ENCODE data around the gene CIDEB.
"Not testable (repeated sequence)": the region's sequence is repeated elsewhere in the genome, so short reads cannot be mapped to it uniquely, and the experiment has no call there.

The CIDEB gene, protein sequence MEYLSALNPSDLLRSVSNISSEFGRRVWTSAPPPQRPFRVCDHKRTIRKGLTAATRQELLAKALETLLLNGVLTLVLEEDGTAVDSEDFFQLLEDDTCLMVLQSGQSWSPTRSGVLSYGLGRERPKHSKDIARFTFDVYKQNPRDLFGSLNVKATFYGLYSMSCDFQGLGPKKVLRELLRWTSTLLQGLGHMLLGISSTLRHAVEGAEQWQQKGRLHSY

GRCh38 chr14:24307575-24308341 is at the start of gene CIDEB:
CIDEB (minus strand) TSS chr14:24307977; CDS start chr14:24307858, 119 bp downstream.
- DNase-seq, result peak; percentile 71

- no peak for DNase-seq
These were observed 48.4 kb upstream of the CIDEB start for GRCh38 chr14:24356208-24356607.

DNA sequence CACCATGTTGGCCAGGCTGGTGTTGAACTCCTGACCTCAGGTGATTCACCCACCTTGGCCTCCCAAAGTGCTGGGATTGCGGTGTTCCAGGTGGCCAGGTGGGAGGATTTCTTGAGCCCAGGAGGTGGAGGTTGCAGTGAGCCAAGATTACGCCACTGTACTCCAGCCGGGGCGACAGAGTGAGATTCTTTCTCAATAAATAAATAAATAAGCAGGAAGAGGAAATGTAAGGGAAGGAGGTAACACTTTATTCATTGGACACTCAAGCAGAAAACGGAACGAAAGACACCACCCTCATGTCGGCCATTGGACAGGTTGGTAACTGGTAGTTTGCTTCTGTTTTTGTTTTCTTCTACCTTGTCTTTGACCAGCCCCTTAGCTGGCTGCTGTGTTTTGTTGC is 47.2 kb upstream of the CIDEB start:
- no peak for DNase-seq

DNA sequence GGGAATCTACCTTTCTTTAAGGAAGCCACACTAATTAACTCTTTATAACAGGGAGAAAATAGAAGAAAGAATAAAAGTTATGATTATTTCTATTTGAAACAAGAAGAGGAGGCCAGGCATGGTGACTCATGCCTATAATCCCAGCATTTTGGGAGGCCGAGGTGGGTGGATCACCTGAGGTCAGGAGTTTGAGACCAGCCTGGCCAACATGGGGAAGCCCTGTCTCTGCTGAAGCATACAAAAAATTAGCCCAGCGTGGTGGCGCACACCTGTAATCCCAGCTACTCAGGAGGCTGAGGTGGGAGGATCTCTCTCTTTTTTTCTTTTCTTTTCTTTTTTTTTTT is 46.7 kb upstream of the CIDEB start:
- DNase-seq, result not testable (repeated sequence)

- no peak for DNase-seq
These were observed 46.0 kb upstream of the CIDEB start for GRCh38 chr14:24353559-24354481.

DNA sequence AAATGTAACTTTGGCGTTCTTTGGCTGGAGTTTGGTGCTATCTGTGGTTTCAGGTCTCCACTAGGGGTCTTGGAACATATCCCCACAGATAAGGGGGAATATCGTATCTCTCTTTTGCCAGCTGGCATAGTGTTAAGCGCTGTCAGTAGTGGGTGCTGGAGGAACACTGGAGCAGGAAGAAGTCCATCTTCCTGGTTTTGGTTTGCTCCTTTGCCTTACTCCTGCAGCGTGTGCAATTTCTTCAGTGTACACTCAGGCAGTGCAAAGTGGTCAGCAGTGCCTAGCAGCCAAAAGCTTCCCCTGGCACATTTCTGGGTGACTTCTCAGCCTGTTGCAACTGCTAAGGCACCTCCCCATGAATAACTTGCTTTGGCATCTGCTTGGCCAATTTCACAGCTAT is 43.7 kb upstream of the CIDEB start:
- DNase-seq, result no peak

DNA sequence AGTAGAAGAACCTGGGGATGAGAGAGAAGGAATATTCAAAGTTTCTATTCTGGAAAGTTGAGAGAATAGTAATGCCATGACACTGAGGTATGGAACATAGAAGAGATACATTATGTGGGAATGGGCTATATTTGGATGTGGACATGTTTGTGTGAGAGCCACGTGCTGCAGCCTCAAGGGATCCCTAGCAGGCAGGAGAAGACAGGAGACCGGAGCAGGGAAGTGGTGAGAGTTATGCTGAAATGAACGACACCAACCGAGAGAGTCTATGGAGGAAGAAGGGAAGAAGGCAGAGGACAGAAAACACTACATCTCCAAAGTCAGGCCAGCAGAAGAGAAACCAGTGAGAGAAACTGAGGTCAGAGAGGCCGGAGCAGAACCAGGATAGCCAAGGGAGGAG is 42.0 kb upstream of the CIDEB start:
- DNase-seq, result no peak

DNA sequence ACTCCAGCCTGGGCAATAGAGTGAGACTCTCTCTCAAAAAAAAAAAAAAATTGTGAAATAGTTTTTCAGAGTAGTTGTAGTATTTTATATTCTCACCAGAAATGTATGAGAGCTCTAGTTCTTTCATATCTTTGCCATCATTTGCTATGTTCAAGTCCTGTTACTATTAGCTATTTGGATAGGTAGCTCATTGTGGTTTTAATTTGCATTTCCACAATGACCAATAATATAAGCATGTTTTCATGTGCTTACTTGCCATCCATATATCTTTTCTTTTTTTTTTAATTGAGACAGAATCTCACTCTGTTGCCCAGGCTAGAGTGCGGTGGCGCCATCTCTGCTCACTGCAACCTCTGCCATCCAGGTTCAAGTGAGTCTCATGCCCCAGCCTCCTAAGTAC is 40.4 kb upstream of the CIDEB start:
- no peak for DNase-seq

DNA sequence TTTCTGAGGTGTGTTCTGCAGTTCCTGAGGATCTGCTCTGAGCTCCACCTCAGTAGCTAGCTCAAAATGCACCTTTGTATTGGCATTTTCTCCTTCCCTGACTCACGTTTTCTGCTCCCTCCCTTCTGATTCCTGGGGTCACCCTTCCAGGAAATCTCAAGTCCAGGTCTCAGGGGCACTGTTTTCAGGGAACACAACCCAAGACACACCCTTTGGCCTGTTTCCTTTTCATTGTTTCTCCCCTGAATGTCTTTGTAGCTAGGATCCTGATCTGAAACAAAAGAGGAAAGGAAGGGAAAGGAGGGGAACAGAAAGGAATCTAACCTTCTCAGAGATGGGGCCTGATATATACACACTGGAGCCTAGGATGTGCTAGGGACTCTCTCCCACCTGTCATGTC is 39.4 kb upstream of the CIDEB start:
- DNase-seq, result no peak

- no peak for DNase-seq
These were observed 36.3 kb upstream of the CIDEB start for GRCh38 chr14:24343795-24344660.

DNA sequence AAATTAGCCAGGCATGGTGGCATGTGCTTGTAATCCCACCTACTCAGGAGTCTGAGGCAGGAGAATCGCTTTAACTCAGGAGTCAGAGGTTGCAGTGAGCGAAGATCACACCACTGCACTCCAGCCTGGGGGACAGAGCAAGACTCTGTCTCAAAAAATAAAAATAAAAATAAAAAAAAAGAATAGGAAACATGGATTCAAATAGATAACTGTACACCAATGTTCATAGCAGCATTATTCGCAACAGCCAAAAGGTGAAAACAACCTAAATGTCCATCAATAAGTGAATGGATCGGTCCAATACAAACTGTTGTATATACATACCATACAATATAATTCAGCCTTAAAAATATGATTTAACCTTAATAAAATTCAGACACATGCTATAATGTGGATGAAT is 35.1 kb upstream of the CIDEB start:
- DNase-seq, result no peak

DNA sequence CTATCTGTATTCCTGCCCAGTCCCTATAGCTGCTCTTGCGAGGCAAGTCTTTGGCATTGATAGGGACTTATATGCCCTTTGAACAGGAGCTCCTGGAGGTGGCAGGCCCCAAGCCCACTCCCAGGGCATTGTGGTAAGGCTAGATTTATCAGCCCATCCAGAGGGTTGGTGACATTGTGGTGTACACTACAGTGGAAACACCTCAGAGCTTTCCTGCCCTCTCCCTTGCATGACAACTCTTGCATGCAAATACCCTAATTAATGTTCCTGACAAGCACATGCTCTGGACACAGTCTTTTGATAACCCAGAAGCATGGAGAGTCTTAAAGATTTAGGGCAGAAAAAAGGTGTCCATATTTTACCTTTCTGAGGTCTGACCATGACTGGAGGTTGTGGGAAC is 32.8 kb upstream of the CIDEB start:
- no peak for DNase-seq

DNA sequence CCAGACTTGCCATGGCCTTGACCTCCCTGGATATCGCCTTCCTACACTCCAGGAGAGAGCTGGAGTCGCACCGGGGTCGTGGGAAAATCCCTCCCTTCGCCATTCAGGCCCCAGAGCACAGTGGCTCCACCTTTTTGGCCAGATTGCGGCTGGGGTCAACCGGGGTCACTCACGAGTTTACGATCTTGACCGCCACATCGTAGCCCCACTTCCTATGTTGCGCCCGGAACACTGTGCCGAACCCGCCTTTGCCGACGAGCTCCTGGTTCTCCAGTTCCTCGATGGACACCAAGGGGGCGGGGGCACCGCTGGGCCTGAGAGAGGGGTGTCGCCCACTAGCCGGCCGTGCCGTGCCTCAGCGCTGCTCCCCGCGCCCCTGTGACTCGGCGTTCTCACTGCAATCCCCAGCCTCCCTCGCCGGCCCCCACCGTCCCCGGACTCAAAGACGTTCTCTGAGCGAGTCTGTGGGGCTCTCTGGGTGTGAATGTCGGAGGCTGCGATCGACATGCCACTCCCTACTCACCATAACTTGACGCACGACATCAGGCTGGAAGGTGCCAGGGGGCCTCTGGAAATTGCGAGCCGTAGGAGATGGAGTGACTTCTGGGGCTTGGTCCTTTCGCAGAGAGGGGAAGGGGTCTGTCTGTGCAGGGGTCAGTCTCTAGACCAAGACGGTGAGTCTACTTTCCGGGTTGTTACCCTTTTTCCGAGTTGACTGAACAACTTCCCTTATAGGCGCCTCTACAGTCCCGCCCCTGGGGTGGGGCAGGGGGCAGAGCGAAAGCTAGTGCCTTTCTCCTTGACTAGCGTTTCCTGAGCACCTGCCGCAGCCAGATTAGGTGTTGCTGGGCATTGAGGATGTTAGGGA is 31.7 kb upstream of the CIDEB start, which contains the start of gene RIPK3:
Gene RIPK3, minus strand, starts transcription at position 708 of the 868 bp plus-strand sequence. Its CDS starts 165 bp downstream, at position 543.
- DNase-seq, result peak; percentile 67

GRCh38 chr14:24338843-24339242 is 31.1 kb upstream of the CIDEB start:
- no peak for DNase-seq

GRCh38 chr14:24337824-24338175 is 30.0 kb upstream of the CIDEB start:
- no peak for DNase-seq

GRCh38 chr14:24337144-24337823 is 29.5 kb upstream of the CIDEB start:
- DNase-seq, result no peak

DNA sequence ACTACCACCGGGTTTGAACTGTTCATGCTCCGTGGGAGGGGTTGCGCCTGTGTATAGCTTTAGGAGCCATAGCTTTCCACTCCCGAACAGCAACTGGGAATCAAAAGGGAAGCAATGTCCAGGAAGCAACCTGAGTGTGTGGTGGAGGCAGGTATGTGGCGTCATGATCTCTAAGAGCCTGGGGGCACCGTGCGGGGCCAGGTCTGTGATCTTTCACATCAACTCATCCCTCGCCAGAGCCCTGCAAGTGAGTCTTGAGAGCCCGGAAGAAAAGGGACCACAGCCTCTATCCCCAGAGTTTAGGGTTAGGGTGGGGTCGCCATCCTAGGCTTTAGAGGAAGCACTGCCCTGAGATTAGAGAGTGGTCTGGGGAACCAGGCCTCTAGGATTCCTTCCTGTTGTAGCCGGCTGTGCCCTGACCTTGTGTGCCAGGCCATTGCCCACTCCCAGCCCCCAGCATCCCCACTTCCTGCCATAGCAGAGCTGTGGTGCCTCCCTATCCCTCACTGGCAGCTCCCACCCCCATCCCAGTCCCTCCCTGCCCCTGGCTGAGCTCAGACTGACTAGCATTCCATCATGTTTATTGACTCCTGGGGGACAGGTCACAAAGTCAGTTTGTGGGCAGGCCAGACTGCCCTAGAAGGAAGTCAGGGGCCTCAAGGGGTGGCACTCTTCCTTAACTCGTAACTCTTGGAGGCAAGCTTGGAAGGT is 27.8 kb upstream of the CIDEB start:
- no peak for DNase-seq

GRCh38 chr14:24334431-24335291 is 26.9 kb upstream of the CIDEB start, which contains the start of gene ADCY4:
ADCY4 (minus strand) TSS chr14:24335071; CDS start chr14:24334652, 419 bp downstream.
- DNase-seq, result no peak
